HG02571 (cell line): ENCODE results near the gene ZNF506.
"Not testable (repeated sequence)": the region's sequence is repeated elsewhere in the genome, so short reads cannot be mapped to it uniquely, and the experiment has no call there.

Source experiments
- ATAC-seq: cut with Tn5 transposase; IDR thresholded peaks from one replicate; pipeline ENCODE4 v1.9.1; 2021; ENCODE audit warnings: mild to moderate bottlenecking, moderate library complexity; ENCODE audit not compliant: unreplicated experiment

ZNF506 gene

DNA sequence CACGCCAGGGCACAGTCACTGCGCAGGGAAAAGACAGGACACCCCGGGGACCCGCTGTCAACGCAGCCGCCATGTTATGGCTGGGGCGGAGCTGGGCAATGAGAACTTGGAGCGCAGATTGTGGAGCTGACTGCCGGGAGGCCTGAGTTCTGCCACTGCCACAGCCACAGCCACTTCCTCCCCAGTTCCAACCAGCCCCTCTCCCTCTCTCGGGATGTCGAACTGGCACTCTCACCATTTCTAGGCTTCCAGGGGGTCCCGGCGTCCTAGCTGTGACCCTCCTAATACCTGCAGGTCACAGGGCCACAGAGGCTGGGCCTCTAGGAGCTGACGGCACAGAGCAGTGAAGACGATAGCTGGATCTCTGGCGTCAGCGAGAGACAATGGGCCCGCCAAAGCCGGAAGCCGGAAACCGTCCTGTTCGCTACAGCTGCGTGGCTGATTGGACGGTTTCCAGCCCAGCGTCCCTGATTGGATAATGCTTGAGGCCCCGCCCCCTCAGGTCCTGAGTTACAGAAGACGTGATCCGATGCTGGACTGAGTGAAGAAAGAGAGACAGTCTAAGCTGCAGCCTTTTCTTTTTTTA is at the start of gene ZNF506:
ZNF506 (minus strand) TSS at position 385 of the 586 bp plus-strand sequence; CDS start at position 238, 147 bp downstream.
- ATAC-seq: peak; percentile 81

DNA sequence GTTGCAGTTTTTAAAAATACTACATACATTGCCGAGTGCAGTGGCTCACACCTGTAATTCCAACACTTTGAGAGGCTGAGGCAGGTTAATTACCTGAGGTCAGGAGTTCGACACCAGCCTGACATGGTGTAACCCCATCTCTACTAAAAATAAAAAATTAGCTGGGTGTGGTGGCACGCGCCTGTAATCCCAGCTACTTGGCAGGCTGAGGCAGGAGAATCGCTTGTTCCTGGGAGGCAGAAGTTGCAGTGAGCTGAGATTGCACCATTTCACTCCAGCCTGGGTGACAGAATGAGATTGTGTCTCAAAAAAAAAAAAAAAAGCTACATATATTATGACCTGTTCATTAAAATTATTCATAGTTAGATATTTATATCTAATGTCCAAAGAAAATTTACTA is 48.5 kb upstream of the ZNF506 start:
- ATAC-seq: not testable (repeated sequence)

DNA sequence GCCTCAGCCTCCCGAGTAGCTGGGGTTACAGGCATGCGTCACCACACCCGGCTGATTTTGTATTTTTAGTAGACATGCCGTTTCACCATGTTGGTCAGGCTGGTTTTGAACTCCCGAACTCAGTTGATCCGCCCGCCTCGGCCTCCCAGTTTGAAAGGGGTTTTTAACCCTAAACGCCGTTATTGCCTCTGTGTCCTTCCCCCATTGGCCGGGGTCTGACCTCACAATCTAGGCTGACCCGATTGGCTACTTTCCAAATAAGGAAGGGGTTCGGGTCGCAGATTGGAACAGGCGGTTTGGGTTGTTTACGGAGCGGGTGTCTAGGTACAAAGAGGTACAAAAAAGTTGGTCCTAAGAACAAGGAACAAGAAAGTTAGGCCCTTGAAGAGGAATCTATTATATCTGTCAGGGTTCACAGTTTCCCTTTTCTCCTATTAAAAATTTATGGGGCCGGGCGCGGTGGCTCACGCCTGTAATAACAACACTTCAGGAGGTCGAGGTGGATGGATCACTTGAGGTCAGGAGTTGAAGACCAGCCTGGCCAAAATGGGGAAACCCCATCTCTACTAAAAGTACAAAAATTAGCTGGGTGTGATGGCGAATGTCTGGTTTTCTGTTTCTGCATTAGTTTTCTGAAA is 45.2 kb upstream of the ZNF506 start:
- ATAC-seq: no peak

DNA sequence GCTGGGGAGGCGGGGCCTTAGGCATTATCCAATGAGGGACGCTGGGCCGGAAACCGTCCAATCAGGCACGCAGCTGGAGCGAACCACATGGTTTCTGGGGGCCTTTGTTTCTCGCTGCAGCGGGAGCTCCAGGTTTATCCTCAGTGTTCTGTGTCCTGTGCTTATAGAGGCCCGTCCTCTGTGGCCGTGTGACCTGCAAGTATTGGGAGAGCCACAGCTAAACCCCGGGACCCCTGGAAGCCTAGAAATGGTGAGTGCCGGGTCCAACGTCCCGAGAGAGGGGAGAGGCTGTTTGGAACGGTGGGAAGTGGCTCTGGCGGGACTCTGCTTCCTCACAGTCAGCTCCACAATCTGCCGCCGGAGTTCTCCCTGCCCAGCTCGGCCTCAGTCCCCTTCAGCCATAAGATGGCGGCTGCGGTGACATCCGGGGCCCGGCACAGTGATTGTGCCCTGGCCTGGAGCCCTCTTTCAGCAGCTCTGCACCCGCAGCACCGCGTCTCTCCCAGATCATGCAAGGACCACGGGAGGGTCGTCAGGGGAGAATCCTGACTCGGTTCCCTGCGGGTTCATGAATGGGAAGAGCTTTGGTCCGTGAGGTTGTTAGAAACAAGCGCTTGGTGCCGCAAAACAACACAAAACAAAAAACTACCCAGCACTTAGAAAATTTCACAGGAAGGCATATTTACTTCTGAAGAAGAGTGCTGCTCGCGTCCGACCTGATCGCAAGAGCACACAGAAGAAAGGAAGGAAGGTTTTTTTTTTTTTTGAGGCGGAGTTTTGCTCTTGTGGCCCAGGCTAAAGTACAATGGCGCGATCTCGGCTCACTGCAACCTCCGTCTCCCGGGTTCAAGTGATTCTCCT is 44.4 kb upstream of the ZNF506 start, which contains the start of gene ZNF253:
ZNF253 (plus strand) TSS at position 133 of the 861 bp plus-strand sequence; CDS start at position 248, 115 bp downstream.
- peak; percentile 95 for ATAC-seq

DNA sequence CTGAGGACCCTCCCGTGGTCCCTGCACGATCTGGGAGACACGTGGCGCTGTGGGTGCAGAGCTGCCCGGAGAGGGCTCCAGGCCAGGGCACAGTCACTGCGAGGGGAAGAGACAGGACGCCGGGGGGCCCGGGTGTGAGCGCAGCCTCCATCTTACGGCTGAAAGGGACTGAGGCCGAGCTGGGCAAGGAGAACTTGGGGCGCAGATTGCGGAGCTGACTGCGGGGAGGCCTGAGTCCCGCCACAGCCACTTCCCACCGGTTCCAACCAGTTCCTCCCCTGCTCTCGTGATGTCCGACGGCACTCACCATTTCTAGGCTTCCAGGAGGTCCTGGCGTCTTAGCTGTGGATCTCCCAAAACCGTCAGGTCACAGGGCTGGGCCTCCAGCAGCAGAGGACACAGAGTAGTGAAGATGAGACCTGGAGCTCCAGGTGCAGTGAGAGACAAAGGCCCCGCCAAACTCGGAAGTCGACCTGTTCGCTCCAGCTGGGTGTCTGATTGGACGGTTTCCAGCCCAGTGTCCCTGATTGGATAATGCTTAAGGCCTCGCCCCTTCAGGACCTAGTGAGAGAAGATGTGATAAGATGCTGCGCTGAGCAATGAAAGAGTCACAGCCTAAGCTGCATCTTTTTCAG is 39.3 kb upstream of the ZNF506 start:
- ATAC-seq: no peak

DNA sequence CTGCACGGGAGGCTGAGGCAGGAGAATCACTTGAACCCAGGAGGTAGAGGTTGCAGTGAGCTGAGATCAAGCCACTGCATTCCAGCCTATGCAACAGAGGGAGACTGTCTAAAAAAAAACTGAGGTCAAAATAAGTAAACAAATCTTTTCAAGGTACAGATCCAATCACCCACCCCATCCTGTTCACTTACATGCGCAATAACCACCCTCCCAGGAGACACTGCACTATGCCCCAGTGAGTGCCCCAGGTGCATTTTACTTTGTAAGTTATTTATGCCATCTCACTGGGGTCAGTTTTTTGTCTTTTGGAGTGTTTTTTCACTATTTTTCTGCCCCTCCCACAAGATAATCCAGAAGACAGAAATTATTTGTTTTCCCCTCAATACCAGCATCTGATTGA is 37.2 kb upstream of the ZNF506 start:
- no peak for ATAC-seq

DNA sequence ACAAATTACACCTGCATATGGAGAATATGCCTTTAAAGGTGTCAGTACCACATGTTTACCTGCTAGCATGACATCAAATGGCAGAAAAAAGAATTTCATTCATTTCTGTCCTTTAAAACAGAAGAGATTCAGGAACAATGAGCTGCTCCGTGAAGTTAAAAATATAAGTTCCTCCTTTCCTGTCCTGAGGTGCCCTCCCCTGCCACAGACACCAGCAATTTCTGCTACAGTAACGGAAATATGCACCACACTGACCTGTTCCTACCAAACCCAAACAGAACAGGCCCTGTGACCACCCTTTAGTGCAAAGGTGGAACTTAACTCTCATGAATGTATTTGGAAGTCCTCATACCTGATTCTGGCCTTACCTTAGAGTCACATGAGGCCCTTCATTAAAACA is 30.2 kb upstream of the ZNF506 start:
- not testable (repeated sequence) for ATAC-seq

DNA sequence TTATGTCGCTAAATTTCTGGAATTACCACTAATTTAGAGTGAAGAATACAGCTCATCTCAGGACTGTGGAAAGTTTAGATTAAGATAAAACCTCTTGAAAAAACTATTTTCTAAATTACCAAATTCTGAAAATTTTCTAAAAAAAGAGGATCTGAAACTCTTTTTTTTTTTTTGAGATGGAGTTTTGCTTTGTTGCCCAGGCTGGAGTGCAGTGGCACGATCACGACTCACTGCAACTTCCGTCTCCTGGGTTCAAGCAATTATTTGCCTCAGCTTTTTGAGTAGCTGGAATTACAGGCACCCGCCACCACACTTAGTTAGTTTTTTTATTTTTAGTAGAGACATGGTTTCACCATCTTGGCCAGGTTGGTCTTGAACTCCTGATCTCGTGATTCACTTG is 27.5 kb upstream of the ZNF506 start:
- ATAC-seq: no peak

DNA sequence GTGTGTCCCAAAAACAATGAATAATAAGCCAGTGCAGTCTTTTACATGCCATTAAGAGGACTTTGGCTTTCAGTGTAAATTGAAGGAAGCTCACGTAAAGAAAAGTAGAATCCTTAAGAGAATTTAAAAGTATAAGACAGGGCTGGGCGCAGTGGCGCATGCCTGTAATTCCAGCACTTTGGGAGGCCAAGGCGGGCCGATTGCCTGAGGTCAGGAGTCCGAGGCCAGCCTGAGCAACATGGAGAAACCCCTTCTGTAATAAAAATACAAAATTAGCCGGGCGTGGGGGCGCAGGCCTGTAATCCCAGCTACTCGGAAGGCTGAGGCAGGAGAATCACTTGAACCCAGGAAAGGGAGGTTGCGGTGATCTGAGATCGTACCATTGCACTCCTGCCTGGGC is 26.2 kb upstream of the ZNF506 start:
- ATAC-seq: no peak

DNA sequence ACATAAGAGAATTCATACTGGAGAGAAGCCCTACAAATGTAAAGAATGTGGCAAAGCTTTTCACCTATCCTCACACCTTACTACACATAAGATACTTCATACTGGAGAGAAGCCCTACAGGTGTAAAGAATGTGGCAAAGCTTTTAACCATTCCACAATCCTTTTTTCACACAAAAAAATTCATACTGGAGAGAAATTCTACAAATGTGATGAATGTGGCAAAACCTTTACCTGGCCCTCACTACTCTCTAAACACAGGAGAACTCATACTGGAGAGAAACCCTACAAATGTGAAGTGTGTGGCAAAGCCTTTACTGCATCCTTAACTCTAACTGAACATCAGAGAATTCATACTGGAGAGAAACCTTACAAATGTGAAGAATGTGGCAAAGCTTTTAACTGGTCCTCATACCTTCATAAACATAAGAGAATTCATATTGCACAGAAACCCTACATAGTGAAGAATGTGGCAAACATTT is 14.0 kb upstream of the ZNF506 start:
- ATAC-seq: no peak

DNA sequence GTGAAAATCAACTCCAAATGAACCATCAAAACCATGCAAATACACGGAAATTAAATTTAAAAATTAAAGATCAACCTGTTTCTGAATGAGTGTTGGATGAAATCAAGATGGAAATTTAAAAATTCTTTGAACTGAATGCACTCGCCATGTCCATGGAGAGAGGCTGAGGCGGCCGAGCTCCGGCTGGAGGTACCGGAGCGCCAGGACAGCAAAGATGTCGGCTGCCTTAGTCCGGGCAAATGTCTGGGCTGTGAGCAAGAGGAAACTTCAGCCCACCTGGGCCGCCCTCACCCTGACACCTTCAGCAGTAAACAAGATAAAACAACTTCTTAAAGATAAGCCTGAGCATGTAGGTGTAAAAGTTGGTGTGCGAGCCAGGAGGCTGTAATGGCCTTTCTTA is 5.3 kb upstream of the ZNF506 start:
- no peak for ATAC-seq

DNA sequence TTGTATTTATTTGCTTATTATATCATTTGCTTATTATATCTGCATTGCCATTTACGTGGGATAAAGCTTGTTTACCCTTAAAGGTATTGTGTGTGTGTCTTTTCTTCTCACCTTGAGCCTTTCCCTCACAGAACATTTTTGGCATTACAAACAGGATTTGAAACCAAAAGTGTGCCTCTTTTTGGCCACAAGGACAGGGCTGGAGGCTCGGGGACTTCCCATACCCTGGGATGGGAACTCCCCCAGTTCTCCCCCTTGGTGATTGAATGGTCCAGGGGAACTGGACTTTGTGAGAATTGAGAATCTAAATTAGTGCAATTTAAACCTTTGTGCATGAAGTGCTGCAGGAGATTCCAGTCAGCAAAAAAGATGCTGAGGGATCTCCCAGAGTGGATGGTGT is 2.4 kb upstream of the ZNF506 start:
- no peak for ATAC-seq

DNA sequence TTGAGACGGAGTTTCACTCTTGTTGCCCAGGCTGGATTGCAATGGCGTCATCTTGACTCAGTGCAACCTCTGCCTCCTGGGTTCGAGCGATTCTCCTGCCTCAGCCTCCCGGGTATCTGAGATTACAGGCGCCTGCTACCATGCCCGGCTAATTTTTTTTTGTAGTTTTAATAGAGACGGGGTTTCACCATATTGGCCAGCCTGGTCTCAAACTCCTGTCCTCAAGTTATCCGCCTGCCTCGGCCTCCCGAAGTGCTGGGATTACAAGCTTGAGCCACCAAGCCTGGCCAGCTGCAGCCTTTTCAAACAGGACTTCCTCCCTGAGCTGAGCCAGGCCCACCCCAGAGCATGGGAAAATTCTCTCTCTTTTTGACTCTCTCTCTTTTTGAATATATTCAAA is 426 bp upstream of the ZNF506 start:
- not testable (repeated sequence) for ATAC-seq

DNA sequence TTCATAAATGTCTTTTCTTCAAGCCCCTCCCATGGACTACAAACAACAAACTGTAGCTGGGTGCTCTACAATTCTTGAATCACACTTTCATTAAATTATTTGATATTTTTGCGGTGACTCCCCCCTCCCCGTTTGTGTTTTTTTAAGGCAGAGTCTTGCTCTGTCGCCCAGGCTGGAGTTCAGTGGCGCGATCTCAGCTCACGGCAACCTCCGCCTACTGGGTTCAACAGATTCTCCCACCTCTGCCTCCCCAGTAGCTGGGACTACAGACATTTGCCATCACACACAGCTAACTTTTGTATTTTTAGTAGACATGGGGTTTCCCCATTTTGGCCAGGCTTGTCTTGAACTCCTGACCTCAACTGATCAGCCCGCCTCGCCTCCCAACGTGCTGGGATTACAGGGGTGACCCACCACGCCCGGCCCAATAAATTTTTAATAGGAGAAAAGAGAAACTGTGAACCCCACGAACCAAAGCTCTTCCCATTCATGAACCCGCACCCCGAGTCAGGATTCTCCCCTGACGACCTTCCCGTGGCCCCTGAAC is 703 bp downstream of the ZNF506 start:
- ATAC-seq: peak; percentile 6

DNA sequence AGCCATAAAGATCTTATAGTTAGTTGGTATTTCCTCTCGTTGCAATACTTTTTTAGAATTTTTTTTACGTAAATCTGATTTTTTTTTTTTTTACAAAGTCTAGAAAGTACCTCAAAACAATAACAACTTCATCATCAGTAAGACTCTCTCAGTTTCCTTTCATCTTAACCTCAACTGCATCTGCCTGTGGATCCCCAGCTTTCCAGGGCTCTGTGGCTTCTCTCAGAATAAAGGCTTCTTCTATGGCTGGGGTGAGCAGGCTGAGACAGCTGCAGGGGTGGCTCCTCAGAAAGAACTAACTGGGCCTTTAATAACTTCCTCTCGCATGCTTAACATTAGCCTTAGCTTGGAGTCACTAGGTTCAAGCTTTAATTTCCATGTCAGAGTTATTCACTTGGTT is 4.2 kb downstream of the ZNF506 start:
- no peak for ATAC-seq

DNA sequence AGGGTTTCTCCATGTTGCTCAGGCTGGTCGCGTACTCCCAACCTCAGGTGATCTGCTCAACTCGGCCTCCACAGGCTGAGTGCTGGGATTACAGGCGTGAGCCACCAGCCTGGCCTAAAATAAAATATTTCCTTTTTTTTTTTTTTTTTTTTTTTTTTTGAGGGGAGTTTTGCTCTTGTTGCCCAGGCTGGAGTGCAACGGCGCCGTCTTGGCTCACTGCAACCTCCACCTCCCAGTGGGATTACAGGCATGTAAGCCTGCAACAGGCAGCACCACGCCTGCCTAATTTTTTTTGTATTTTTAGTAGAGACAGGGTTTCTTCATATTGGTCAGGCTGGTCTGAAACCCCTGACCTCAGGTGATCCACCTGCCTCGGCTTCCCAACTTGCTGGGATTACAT is 4.9 kb downstream of the ZNF506 start:
- ATAC-seq: no peak

DNA sequence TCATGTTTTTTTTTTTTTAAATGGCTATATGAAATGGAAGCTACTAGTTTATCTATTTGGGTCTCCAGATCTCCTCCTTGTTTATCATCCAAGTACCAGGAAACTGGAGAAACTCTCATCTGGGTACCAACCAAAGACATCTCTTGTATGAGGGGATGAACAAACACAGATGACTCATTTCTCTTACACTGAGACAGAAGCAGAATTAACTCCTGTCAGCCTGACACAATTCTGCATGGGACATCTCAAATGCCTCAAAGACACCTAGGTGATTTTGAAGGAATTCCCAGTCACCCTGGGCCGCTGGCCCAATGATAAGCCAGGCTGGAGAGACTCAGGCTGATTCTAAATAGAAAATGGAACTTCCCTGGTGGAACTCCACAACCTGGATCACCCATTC is 9.6 kb downstream of the ZNF506 start:
- ATAC-seq: not testable (repeated sequence)

DNA sequence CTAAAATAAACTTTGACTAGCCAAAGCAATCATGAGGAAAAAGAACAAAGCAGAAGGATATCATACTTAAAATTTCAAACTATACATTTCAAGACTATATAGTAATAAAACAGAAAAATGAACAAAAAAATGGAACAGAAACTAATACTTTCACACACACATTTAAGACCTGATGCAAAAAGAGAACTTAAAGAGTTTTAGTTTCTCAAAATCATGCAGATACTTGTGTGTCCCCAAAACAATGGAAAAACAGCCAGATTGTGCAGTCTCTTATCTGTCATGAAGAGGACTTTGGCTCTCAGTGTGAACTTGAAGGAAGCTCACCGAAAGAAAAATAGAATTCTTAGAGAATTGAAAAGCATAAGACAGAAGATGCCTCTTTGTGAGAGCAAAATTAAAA is 16.1 kb downstream of the ZNF506 start:
- no peak for ATAC-seq

DNA sequence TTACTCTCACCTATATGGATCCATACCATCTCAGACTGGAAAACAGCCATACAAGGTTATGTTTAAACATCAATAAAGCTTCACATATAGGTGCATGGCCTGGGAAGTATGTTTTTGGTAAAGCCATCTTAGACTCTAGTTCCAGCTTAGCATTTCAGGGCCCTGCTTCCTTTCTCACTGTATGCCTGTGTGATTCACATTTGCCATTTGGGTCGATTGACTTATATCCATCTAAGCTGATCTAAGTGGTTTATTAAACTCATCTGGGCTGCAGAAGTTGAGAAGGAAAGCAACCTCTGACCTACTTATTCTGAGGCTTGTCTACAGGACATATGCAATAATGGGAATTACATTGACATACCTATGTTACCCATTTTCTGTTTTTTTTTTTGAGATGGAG is 33.5 kb downstream of the ZNF506 start:
- ATAC-seq: no peak

DNA sequence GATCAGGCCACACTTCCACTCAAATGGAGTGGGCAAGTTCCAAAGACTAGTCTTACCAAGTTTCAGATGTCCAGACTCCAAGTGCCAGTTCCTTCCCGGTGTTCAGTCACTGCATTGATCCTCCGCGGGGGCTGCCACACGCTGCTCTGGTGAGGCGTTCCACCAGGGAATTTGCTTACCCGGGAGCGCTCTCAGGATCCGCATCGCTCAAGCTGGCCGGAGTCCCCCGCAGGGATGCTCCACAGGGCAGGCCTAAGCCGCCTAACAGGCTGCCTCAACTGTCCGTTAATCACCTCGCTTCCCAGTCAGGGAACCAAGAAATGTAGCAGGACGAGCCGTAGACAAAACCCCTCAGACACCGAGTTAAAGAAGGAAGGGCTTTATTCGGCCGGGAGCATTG is 36.1 kb downstream of the ZNF506 start:
- ATAC-seq: not testable (repeated sequence)

DNA sequence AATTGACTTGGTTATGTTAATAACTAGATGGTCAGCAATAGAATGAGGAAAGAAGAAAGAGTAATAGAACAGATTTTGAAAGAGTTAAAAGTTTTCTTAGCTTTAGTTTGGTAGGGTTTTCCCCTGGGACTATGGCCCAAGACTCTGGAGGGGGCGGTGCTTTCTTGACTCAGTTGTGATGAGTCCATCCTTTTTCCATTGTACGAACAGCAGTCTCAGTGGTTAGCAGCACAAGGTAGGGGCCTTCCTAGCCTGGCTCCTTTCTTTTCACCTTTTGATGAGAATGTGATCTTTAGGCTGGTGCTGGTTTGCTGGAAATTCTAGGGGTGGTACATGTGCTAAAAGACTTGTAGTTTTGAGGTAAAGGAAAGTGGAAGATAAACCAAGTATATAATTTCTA is 38.8 kb downstream of the ZNF506 start:
- ATAC-seq: no peak
